K562 (cell line): ENCODE data around the gene SIRT3. TPM values are rescaled to one million over a fixed set of nuclear protein-coding genes. Genes with fewer than 3 reads are reported as not detected.
A peak's percentile ranks its signal among the peaks of the same experiment; 100 is the strongest.

Source experiments
- BDP1 ChIP-seq: IDR thresholded peaks from 3 replicates; pipeline ENCODE4 v1.6.1; 2011; ENCODE audit not compliant: insufficient read length, insufficient read depth
- DNMT1 ChIP-seq: fragments of 450-650 bp; IDR thresholded peaks from 2 replicates; pipeline ENCODE4 v1.6.1; 2016; ENCODE audit warnings: antibody characterized with exemption, mild to moderate bottlenecking
- EHMT2 ChIP-seq: fragments of 450-650 bp; IDR thresholded peaks from 2 replicates; pipeline ENCODE4 v1.6.1; 2018; ENCODE audit warnings: antibody characterized with exemption
- EWSR1 ChIP-seq: fragments of 450-650 bp; IDR thresholded peaks from 2 replicates; pipeline ENCODE4 v1.6.1; 2018; ENCODE audit warnings: borderline replicate concordance, mild to moderate bottlenecking, low read depth, moderate library complexity; ENCODE audit not compliant: partially characterized antibody
- KAT2B ChIP-seq: IDR thresholded peaks from one replicate; pipeline ENCODE4 v1.6.1; 2012; ENCODE audit warnings: low read depth, mild to moderate bottlenecking, control low read depth, inconsistent platforms, low read length, moderate library complexity
- KDM2B ChIP-seq: fragments of 250-450 bp; sonication (Bioruptor Pico); IDR thresholded peaks from 2 replicates; pipeline ENCODE4 v1.8.0; 2021; ENCODE audit warnings: mild to moderate bottlenecking, moderate library complexity
- PCBP2 ChIP-seq: fragments of 200-400 bp; formaldehyde crosslinking; IDR thresholded peaks from 2 replicates; pipeline ENCODE4 v1.6.1; 2018; ENCODE audit warnings: low read length, low read depth, mild to moderate bottlenecking, moderate library complexity; ENCODE audit not compliant: poor library complexity, severe bottlenecking
- PHF21A ChIP-seq: fragments of 450-650 bp; IDR thresholded peaks from 2 replicates; pipeline ENCODE4 v1.6.1; 2017; ENCODE audit warnings: low read depth, borderline replicate concordance
- RFX1 ChIP-seq: fragments of 450-650 bp; IDR thresholded peaks from 2 replicates; pipeline ENCODE4 v1.6.1; 2016; ENCODE audit warnings: mild to moderate bottlenecking, moderate library complexity
- SMARCA4 ChIP-seq: fragments of 450-650 bp; IDR thresholded peaks from 2 replicates; pipeline ENCODE4 v1.6.1; 2016
- SOX6 ChIP-seq: fragments of 450-650 bp; IDR thresholded peaks from 2 replicates; pipeline ENCODE4 v1.6.1; 2014; ENCODE audit warnings: mild to moderate bottlenecking
- ZNF12 ChIP-seq: sonication (generic); formaldehyde crosslinking; IDR thresholded peaks from 2 replicates; pipeline ENCODE4 v1.4.0; 2020; ENCODE audit warnings: mild to moderate bottlenecking, missing genetic modification reagents
- ZNF584 ChIP-seq: fragments of 200-800 bp; sonication (Bioruptor generic); IDR thresholded peaks from 2 replicates; pipeline ENCODE4 v1.6.1; 2016; ENCODE audit warnings: low read depth, mild to moderate bottlenecking, missing genetic modification characterization, missing compliant biosample characterization
- ZNF589 ChIP-seq: fragments of 200-800 bp; sonication (Bioruptor generic); IDR thresholded peaks from 2 replicates; pipeline ENCODE4 v1.6.1; 2016; ENCODE audit warnings: low read depth, missing genetic modification characterization, missing compliant biosample characterization
- polyA plus RNA-seq, 8 experiments: library from polyadenylated mRNA; depleted of rRNA in 4 of 8; stranded (reverse) in 5 of 8; unstranded in 3 of 8; fragments of >200 nt; fragmentation: Nextera tagmentation in 2 of 8; fragmentation: Illumina TruSeq in 1 of 8; extraction: Ambion mirVana in 2 of 8; extraction: Trizol in 1 of 8; gene quantifications; 2 replicates each; pipeline versions ENCODE4 v1.2.1 to v1.2.3, GENCODE V29; 2011 to 2014; ENCODE audit warnings: inconsistent platforms in 1 of 8, missing spikeins in 1 of 8
- total RNA-seq, 7 experiments: library from RNA; depleted of rRNA in 6 of 7; stranded (reverse); fragments of >200 nt in 6 of 7; fragmentation: Illumina TruSeq in 2 of 7; extraction: Trizol in 2 of 7; gene quantifications; 2 replicates each; pipeline versions ENCODE4 v1.2.1 to v1.2.3, GENCODE V29; 2011 to 2021; ENCODE audit warnings: low replicate concordance in 1 of 7
- TF ChIP-seq, protein P1 (sequence below): sonication (generic); formaldehyde crosslinking; IDR thresholded peaks from 2 replicates; pipeline ENCODE4 v1.8.1; 2023; ENCODE audit warnings: missing genetic modification reagents, mild to moderate bottlenecking, borderline replicate concordance
- TF ChIP-seq, protein P2 (sequence below): fragments of 250-450 bp; sonication (Bioruptor Pico); IDR thresholded peaks from 2 replicates; pipeline ENCODE4 v1.8.0; 2022; ENCODE audit warnings: moderate library complexity, mild to moderate bottlenecking, inconsistent platforms
- TF ChIP-seq, protein P3 (sequence below): fragments of 450-650 bp; IDR thresholded peaks from 2 replicates; pipeline ENCODE4 v1.6.1; 2018; ENCODE audit not compliant: partially characterized antibody
- TF ChIP-seq, protein P4 (sequence below): fragments of 450-650 bp; IDR thresholded peaks from 2 replicates; pipeline ENCODE4 v1.6.1; 2016; ENCODE audit warnings: borderline replicate concordance

SIRT3 gene
- total and polyA plus RNA-seq, 9 of the 15 experiments (the other 6 are each of a cell fraction or from before 2014, with no cell fraction given), result 1.9 to 27.5 (median 14.5) TPM

DNA sequence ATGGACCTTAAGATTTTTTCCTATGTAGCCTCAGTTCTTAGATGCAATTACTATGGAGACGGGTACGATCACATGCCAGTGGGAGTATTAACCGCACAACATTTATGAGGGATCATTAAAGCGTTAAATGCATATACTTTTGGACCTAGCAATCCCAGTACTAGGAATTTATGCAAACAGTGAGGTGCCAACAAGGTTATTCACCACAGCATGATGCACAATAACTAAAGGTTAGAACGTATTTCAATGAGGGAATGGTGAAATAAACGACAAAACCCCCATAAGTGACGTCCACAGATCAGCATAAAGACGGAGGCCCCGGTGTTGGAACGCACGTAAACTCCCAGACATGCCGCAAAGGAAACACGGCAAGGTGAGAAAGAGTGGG is 539 bp downstream of the SIRT3 start (continued):
- TF ChIP-seq, protein P1, sequence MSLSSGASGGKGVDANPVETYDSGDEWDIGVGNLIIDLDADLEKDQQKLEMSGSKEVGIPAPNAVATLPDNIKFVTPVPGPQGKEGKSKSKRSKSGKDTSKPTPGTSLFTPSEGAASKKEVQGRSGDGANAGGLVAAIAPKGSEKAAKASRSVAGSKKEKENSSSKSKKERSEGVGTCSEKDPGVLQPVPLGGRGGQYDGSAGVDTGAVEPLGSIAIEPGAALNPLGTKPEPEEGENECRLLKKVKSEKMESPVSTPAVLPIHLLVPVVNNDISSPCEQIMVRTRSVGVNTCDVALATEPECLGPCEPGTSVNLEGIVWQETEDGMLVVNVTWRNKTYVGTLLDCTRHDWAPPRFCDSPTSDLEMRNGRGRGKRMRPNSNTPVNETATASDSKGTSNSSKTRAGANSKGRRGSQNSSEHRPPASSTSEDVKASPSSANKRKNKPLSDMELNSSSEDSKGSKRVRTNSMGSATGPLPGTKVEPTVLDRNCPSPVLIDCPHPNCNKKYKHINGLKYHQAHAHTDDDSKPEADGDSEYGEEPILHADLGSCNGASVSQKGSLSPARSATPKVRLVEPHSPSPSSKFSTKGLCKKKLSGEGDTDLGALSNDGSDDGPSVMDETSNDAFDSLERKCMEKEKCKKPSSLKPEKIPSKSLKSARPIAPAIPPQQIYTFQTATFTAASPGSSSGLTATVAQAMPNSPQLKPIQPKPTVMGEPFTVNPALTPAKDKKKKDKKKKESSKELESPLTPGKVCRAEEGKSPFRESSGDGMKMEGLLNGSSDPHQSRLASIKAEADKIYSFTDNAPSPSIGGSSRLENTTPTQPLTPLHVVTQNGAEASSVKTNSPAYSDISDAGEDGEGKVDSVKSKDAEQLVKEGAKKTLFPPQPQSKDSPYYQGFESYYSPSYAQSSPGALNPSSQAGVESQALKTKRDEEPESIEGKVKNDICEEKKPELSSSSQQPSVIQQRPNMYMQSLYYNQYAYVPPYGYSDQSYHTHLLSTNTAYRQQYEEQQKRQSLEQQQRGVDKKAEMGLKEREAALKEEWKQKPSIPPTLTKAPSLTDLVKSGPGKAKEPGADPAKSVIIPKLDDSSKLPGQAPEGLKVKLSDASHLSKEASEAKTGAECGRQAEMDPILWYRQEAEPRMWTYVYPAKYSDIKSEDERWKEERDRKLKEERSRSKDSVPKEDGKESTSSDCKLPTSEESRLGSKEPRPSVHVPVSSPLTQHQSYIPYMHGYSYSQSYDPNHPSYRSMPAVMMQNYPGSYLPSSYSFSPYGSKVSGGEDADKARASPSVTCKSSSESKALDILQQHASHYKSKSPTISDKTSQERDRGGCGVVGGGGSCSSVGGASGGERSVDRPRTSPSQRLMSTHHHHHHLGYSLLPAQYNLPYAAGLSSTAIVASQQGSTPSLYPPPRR (CRISPR knock-in tag), result no peak
- no peak for TF ChIP-seq EHMT2
- TF ChIP-seq ZNF589 (CRISPR knock-in tag), result no peak
- TF ChIP-seq, protein P2, sequence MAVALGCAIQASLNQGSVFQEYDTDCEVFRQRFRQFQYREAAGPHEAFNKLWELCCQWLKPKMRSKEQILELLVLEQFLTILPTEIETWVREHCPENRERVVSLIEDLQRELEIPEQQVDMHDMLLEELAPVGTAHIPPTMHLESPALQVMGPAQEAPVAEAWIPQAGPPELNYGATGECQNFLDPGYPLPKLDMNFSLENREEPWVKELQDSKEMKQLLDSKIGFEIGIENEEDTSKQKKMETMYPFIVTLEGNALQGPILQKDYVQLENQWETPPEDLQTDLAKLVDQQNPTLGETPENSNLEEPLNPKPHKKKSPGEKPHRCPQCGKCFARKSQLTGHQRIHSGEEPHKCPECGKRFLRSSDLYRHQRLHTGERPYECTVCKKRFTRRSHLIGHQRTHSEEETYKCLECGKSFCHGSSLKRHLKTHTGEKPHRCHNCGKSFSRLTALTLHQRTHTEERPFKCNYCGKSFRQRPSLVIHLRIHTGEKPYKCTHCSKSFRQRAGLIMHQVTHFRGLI, result no peak
- TF ChIP-seq, protein P3, sequence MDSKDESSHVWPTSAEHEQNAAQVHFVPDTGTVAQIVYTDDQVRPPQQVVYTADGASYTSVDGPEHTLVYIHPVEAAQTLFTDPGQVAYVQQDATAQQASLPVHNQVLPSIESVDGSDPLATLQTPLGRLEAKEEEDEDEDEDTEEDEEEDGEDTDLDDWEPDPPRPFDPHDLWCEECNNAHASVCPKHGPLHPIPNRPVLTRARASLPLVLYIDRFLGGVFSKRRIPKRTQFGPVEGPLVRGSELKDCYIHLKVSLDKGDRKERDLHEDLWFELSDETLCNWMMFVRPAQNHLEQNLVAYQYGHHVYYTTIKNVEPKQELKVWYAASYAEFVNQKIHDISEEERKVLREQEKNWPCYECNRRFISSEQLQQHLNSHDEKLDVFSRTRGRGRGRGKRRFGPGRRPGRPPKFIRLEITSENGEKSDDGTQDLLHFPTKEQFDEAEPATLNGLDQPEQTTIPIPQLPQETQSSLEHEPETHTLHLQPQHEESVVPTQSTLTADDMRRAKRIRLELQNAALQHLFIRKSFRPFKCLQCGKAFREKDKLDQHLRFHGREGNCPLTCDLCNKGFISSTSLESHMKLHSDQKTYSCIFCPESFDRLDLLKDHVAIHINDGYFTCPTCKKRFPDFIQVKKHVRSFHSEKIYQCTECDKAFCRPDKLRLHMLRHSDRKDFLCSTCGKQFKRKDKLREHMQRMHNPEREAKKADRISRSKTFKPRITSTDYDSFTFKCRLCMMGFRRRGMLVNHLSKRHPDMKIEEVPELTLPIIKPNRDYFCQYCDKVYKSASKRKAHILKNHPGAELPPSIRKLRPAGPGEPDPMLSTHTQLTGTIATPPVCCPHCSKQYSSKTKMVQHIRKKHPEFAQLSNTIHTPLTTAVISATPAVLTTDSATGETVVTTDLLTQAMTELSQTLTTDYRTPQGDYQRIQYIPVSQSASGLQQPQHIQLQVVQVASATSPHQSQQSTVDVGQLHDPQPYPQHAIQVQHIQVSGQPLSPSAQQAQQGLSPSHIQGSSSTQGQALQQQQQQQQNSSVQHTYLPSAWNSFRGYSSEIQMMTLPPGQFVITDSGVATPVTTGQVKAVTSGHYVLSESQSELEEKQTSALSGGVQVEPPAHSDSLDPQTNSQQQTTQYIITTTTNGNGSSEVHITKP, result peak; percentile 46
- TF ChIP-seq RFX1, result no peak
- no peak for TF ChIP-seq BDP1
- TF ChIP-seq ZNF12 (CRISPR knock-in tag), result no peak
- TF ChIP-seq, protein P4, sequence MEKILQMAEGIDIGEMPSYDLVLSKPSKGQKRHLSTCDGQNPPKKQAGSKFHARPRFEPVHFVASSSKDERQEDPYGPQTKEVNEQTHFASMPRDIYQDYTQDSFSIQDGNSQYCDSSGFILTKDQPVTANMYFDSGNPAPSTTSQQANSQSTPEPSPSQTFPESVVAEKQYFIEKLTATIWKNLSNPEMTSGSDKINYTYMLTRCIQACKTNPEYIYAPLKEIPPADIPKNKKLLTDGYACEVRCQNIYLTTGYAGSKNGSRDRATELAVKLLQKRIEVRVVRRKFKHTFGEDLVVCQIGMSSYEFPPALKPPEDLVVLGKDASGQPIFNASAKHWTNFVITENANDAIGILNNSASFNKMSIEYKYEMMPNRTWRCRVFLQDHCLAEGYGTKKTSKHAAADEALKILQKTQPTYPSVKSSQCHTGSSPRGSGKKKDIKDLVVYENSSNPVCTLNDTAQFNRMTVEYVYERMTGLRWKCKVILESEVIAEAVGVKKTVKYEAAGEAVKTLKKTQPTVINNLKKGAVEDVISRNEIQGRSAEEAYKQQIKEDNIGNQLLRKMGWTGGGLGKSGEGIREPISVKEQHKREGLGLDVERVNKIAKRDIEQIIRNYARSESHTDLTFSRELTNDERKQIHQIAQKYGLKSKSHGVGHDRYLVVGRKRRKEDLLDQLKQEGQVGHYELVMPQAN, result 0 out of 2 replicates have a peak, but pooled peaks have one; percentile 46
- TF ChIP-seq KDM2B, result no peak
- TF ChIP-seq EWSR1, result no peak
- no peak for TF ChIP-seq KAT2B
- no peak for TF ChIP-seq PCBP2
- no peak for TF ChIP-seq PHF21A
- TF ChIP-seq SOX6, result no peak
- 0 out of 2 replicates have a peak, but pooled peaks have one; percentile 24 for TF ChIP-seq SMARCA4
- TF ChIP-seq ZNF584, result no peak
- TF ChIP-seq DNMT1, result no peak
